Nephron progenitor cell (in vitro differentiated cells): ENCODE results near the gene SPTB.
A peak's percentile ranks its signal among the peaks of the same experiment; 100 is the strongest.

ENCODE experiments used
- DNase-seq: peaks from one replicate; pipeline ENCODE4 v3.0.0; 2021
- H3K27ac Mint-ChIP-seq: 2 replicates; pipeline ENCODE4 v1.8.0; 2021; ENCODE audit warnings: mild to moderate bottlenecking, moderate library complexity, mixed read lengths
- H3K27me3 Mint-ChIP-seq: 2 replicates; pipeline ENCODE4 v1.8.0; 2021; ENCODE audit warnings: mild to moderate bottlenecking, low read depth, mixed read lengths; ENCODE audit not compliant: poor library complexity
- H3K36me3 Mint-ChIP-seq: 2 replicates; pipeline ENCODE4 v1.8.0; 2021; ENCODE audit warnings: low read depth, mixed read lengths
- H3K4me1 Mint-ChIP-seq: 2 replicates; pipeline ENCODE4 v1.8.0; 2021; ENCODE audit warnings: mixed read lengths
- H3K4me3 Mint-ChIP-seq: 2 replicates; pipeline ENCODE4 v1.8.0; 2021; ENCODE audit warnings: mild to moderate bottlenecking, moderate library complexity, mixed read lengths
- H3K9me3 Mint-ChIP-seq: 2 replicates; pipeline ENCODE4 v1.8.0; 2021; ENCODE audit warnings: mild to moderate bottlenecking, moderate library complexity, mixed read lengths
- CTCF ChIP-seq: fragments of 200-600 bp; sonication (generic); IDR thresholded peaks from 2 replicates; pipeline ENCODE4 v1.5.0; 2021; ENCODE audit warnings: antibody characterized with exemption

SPTB gene

DNA sequence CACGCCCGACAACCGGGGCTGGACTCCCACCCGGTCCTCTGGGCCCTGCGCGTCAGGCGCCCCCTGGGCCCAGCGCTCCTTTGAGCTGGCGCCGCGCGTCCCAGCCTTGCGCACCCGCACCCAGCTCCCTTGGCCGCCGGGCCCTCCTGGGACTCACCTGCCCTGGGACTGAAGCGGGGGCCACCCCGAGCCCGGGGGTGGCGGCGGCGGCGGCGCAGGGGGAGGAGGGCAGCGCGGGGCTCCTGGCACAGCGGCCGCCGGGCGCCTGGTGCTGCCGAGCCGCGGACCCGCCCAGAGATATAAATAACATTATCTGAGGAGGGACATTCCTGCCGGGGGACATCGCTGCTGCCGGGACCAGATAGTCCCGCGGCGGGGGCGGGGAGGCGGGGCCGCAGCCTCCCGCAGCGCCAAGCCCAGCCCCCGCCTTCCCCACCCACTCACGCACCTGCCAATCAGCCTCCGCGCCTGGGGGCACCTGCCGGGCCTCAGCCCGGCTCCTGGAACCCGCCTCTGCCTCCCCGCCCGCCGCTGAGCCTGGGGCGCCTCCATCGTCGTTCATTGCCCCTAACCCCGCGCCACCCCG, at the start of gene SPTB:
Gene SPTB (minus strand): TSS at position 273 of the 586 bp plus-strand sequence. CDS start 56,813 bp downstream, outside the sequence.
- Mint-ChIP-seq H3K4me1 (peaks cover 19% of the 10 kb centered on the region), H3K27ac (no peak within 1 kb of the TSS), H3K27me3 (peaks cover 95% of the 10 kb centered on the region), H3K36me3 (no peaks in the 10 kb centered on the region), H3K9me3 (peaks cover 4% of the 10 kb centered on the region), H3K4me3 (peak within 1 kb of the TSS; percentile 86)
- peak; percentile 71 for DNase-seq
- TF ChIP-seq CTCF: no peak

- H3K27me3 Mint-ChIP-seq: no peaks in the 10 kb centered on the region
- no peak for TF ChIP-seq CTCF
- peaks cover 38% of the 10 kb centered on the region for H3K36me3 Mint-ChIP-seq
- no peak overlapping the region for H3K27ac Mint-ChIP-seq
- H3K4me3 Mint-ChIP-seq: no peak overlapping the region
- H3K9me3 Mint-ChIP-seq: no peaks in the 10 kb centered on the region
- H3K4me1 Mint-ChIP-seq: no peaks in the 10 kb centered on the region
- DNase-seq: no peak
Measured at GRCh38 chr14:64929014-64929359, 49.3 kb upstream of the SPTB start.

- no peaks in the 10 kb centered on the region for H3K27me3 Mint-ChIP-seq
- no peaks in the 10 kb centered on the region for H3K4me1 Mint-ChIP-seq
- TF ChIP-seq CTCF: no peak
- H3K4me3 Mint-ChIP-seq: no peak overlapping the region
- DNase-seq: no peak
- H3K36me3 Mint-ChIP-seq: peaks cover 40% of the 10 kb centered on the region
- no peak overlapping the region for H3K27ac Mint-ChIP-seq
- H3K9me3 Mint-ChIP-seq: no peaks in the 10 kb centered on the region
Measured at GRCh38 chr14:64928239-64929013, 48.7 kb upstream of the SPTB start.

DNA sequence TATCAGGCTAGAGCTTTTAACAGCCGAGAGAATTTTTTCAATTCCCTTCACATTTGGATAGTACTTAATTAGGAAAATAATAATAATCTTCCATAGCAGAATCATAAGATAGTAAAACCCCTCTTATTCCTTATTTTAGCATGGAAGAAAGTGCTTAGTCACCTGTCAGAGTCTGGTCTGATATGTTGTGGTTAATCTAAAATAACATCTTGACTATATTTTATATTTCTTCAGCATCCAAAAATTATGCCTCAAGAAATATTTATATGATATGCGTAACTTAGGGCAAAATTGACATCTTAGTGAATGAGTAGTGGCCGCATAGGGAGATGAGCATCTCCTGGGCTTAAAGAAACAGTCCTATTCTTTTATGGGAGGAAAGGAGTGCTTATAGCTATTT, 47.3 kb upstream of the SPTB start:
- DNase-seq: no peak
- Mint-ChIP-seq H3K36me3 (peaks cover 26% of the 10 kb centered on the region), H3K4me3 (no peak overlapping the region), H3K9me3 (no peaks in the 10 kb centered on the region), H3K4me1 (no peaks in the 10 kb centered on the region), H3K27me3 (no peaks in the 10 kb centered on the region), H3K27ac (no peak overlapping the region)
- TF ChIP-seq CTCF: no peak

DNA sequence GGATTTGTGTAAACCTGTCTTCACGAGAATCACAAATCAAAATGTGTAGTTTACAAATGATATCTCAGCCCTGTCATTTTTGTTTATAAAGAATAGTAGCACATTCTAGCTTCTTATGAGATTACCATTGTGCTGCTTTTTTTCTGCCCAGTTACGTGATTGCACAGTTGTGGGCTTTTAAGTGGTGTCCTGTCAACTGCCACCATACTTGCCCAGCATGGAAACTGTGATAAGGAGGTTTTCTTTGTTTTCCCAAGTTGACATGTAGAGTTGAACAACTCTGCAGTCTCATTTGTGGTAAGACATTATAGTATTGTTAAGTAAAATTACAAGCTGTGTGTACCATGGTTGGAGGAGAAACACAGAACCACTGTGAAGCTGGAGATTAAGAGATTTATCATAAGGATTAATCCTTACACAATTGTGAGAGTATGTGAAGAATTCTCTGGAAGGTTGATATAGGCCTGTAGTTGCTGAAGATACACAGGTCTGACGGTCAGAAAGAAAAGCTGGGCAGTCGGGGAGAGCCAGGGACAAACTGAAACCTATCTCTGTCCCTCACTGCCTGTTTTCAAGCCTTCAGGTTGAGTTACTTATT, 46.8 kb upstream of the SPTB start:
- Mint-ChIP-seq H3K9me3 (no peaks in the 10 kb centered on the region), H3K27me3 (no peaks in the 10 kb centered on the region), H3K36me3 (peaks cover 32% of the 10 kb centered on the region), H3K4me3 (no peak overlapping the region), H3K4me1 (no peaks in the 10 kb centered on the region), H3K27ac (no peak overlapping the region)
- no peak for DNase-seq
- TF ChIP-seq CTCF: no peak
